DND-41 (cell line): ENCODE data around the gene UPK1B.
"Not testable (repeated sequence)": the region's sequence is repeated elsewhere in the genome, so short reads cannot be mapped to it uniquely, and the experiment has no call there.

Source experiments
- CTCF ChIP-seq: IDR thresholded peaks from 2 replicates; pipeline ENCODE4 v1.5.1; 2012; ENCODE audit warnings: borderline replicate concordance, low read length, moderate library complexity, mild to moderate bottlenecking; ENCODE audit not compliant: poor library complexity, severe bottlenecking; ENCODE audit errors: extremely low read depth
- EZH2 ChIP-seq: IDR thresholded peaks from 3 replicates; pipeline ENCODE4 v1.6.1; 2012; ENCODE audit warnings: borderline replicate concordance, low read depth, mild to moderate bottlenecking, moderate library complexity, low read length, inconsistent platforms; ENCODE audit not compliant: severe bottlenecking

GRCh38 chr3:119132291-119132690, 41.1 kb upstream of the UPK1B start:
- not testable (repeated sequence) for TF ChIP-seq CTCF, EZH2
